ENCODE results near the gene ZNF385C.

DNA sequence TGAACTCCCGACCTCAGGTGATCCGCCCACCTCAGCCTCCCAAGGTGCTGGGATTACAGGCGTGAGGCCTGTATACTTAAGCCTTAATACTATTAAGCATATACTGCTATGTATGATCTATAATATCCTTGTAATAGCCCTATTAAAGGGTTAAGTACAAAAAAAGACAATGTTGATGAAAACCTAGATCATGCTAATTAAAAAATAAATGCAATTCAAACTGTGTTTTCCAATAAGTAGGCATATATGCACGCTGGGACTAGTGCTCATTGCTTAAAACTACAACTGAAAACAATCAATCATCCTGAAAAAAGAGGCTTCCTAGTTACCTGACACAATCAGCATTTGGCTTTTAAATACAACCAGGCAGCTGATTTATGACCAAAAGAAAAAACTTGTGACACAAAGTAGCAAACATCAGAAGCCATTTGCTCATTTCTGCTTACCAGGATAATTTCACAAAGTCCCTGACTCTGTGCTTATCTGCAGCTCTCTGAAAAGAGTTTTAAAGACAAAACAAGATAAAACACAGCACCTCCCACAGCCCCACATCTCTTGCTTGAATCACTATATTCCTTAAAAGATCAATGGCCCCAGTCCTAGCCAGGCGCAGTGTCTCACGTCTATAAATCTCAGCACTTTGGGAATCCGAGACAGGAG is 11.1 kb downstream of the ZNF385C start:
- TF ChIP-seq, protein P1, sequence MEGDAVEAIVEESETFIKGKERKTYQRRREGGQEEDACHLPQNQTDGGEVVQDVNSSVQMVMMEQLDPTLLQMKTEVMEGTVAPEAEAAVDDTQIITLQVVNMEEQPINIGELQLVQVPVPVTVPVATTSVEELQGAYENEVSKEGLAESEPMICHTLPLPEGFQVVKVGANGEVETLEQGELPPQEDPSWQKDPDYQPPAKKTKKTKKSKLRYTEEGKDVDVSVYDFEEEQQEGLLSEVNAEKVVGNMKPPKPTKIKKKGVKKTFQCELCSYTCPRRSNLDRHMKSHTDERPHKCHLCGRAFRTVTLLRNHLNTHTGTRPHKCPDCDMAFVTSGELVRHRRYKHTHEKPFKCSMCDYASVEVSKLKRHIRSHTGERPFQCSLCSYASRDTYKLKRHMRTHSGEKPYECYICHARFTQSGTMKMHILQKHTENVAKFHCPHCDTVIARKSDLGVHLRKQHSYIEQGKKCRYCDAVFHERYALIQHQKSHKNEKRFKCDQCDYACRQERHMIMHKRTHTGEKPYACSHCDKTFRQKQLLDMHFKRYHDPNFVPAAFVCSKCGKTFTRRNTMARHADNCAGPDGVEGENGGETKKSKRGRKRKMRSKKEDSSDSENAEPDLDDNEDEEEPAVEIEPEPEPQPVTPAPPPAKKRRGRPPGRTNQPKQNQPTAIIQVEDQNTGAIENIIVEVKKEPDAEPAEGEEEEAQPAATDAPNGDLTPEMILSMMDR (IDR thresholded peaks at IDR 0.05), result no peak
- TF ChIP-seq, protein P2, sequence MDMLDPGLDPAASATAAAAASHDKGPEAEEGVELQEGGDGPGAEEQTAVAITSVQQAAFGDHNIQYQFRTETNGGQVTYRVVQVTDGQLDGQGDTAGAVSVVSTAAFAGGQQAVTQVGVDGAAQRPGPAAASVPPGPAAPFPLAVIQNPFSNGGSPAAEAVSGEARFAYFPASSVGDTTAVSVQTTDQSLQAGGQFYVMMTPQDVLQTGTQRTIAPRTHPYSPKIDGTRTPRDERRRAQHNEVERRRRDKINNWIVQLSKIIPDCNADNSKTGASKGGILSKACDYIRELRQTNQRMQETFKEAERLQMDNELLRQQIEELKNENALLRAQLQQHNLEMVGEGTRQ (IDR thresholded peaks at IDR 0.05), result no peak
- TF ChIP-seq, protein P3, sequence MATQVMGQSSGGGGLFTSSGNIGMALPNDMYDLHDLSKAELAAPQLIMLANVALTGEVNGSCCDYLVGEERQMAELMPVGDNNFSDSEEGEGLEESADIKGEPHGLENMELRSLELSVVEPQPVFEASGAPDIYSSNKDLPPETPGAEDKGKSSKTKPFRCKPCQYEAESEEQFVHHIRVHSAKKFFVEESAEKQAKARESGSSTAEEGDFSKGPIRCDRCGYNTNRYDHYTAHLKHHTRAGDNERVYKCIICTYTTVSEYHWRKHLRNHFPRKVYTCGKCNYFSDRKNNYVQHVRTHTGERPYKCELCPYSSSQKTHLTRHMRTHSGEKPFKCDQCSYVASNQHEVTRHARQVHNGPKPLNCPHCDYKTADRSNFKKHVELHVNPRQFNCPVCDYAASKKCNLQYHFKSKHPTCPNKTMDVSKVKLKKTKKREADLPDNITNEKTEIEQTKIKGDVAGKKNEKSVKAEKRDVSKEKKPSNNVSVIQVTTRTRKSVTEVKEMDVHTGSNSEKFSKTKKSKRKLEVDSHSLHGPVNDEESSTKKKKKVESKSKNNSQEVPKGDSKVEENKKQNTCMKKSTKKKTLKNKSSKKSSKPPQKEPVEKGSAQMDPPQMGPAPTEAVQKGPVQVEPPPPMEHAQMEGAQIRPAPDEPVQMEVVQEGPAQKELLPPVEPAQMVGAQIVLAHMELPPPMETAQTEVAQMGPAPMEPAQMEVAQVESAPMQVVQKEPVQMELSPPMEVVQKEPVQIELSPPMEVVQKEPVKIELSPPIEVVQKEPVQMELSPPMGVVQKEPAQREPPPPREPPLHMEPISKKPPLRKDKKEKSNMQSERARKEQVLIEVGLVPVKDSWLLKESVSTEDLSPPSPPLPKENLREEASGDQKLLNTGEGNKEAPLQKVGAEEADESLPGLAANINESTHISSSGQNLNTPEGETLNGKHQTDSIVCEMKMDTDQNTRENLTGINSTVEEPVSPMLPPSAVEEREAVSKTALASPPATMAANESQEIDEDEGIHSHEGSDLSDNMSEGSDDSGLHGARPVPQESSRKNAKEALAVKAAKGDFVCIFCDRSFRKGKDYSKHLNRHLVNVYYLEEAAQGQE (IDR thresholded peaks at IDR 0.05), result no peak
- TF ChIP-seq HOXA7 (CRISPR knock-in tag; IDR thresholded peaks at IDR 0.05) (no peak), RARB (CRISPR knock-in tag; IDR thresholded peaks at IDR 0.05) (no peak)
